Activated CD8-positive, alpha-beta memory T cell treated with anti-CD3 and anti-CD28 coated beads, Interleukin-2, amount 50 U/mL, for 1 hour (primary cell): Measurements from ENCODE around the gene BCL2L1.
"Not testable (repeated sequence)": the region's sequence is repeated elsewhere in the genome, so short reads cannot be mapped to it uniquely, and the experiment has no call there.

Experiments
- DNase-seq: peaks from one replicate; pipeline ENCODE4 v3.0.0-alpha.2; 2020; ENCODE audit errors: extremely low read depth

The BCL2L1 gene

DNA sequence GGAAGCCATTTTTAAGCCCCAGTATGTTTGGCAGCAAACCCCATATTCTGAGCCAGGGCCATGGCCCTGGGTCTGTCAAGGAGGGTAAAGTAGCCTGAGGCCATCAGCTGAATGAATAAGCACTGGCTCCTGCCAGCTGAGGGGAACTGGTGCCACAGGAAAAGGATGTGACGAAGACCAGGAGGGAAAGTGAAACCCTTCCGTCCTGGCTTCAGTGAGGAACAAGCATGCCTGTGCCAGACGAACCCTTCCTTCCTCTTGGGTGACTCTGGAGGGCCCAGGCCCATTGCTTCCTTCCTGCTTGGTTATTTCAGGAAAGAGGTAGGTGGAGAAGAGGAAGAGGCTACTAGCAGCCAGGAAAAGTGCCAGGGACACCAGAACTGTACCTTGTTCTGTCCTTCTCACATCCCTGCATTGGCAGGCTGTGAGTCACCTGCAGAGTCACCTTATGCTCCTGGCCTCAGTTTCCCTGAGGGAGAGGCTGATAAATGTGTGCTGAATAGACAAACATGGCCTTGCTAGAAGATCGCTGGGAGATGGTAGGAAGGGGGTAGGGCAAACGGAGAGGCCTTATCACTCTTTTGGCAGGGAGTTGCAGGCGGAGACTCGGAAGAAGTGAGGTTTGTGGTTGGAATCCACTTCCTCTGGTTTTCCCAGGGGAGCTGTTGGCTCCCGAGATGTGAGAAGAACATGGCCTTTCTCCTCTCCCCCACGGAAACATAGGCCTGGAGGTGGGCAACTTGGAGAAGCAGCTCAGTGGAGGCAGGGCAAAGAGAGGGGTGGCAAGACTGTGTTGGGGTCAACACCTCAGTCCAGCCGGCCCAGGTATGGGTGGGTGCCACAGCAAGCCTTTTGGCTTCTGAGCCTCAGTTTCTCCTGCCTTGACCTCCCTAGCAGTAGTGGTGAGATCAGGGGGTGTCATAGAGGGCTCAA lies 47.5 kb downstream of the BCL2L1 start:
- DNase-seq = peak; percentile 23

DNA sequence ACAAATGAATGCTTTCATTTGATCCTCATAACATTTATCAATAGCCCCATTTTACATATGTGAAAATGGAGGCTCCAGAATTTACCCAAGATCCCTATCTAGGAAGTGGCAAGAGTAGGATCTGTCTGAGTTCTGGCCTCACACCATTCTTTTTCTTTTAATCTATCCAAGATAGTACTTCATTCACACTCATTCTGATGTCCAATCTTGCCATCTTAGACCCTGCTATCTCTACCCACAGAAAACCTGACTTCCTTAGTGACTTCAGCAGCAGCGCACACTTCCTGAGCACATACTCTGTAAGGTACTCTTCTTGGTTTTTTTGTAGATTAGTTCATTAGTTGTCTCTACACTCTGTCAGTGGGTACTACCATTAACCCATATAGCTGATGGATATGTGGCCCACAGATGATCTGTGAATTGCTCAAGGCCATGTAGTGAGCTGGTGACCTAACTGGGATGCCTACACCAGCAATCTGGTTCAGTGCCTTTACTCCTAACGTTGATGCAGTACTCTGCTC lies 48.7 kb downstream of the BCL2L1 start:
- DNase-seq = no peak

GRCh38 chr20:31673435-31673834 lies 49.2 kb downstream of the BCL2L1 start:
- DNase-seq = no peak

DNA sequence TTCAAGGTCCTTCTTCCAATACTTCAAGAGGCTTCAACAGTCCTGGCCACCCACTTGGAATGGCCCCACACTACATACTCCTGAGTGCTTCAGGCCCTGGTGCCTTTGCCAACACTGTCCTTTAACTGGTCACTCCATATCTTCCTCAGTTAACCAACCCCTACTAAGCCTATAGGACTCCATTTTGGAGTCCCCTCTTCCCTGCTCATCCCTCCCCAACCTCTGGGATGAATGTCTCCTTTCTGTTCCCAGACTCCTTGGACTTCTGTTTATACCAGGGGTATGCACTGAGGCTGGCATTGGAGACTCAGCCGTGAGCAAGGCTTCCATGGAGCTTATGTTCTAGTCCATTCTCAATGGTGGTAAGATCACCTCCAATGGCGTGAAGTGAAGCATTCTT lies 51.3 kb downstream of the BCL2L1 start:
- DNase-seq = no peak

DNA sequence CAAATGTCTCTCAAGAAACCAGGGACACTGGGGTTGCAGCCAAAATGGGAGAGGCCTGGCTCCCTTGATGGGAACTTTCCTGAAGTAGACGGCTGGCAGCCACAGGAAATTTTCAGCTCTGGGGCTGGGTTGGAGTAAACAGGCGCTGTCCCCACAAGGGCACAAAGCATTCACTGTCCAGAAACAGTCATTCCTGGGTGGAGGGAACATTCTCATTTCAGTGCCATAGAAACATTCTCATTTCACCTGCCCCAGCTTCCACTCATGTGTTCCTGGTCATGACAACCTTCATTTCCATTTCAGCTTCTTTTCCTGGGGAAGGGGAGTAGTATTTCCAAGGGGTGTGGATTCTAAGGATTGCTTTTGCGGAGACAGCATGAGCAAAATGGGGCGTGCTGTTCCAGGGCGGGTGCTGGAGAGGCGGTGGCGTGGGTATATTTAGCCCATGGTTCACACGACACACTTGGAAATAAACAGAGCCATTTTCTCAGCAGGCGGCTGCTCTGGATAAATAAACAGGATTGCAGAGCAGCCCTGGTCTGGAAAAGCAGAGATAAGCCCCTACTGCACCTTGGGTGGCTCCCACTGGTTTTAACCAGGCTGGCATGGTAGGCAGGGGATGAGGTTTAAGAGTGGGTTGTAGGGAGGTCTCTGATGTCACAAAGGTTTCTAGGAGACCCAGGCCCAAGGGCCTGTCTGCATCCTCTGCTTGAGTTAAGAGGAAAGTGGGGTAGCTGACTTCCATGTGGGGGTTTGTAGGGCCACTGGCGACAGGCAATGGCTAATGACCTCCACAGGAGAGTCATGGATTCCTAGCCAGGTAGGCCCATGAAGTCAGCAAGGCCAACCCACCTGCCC lies 52.1 kb downstream of the BCL2L1 start:
- DNase-seq = no peak

- no peak for DNase-seq
Measured at GRCh38 chr20:31669876-31670275, 52.8 kb downstream of the BCL2L1 start.

DNA sequence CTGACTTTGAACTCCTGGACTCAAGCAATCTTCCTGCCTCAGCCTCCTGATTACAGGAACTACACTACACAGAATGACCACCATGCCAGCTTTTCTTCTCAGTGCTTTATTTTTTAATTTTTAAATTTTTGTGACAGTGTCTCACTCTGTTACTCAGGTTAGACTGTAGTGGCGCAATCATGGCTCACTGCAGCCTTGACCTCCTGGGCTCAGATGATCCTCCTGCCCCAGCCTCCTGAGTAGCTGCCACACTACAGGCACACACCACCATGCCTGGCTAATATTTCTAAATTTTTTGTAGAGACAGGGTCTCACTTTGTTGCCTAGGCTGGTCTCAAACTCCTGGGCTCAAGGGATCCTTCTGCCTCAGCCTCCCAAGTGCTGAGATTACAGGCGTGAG lies 53.7 kb downstream of the BCL2L1 start:
- not testable (repeated sequence) for DNase-seq

DNA sequence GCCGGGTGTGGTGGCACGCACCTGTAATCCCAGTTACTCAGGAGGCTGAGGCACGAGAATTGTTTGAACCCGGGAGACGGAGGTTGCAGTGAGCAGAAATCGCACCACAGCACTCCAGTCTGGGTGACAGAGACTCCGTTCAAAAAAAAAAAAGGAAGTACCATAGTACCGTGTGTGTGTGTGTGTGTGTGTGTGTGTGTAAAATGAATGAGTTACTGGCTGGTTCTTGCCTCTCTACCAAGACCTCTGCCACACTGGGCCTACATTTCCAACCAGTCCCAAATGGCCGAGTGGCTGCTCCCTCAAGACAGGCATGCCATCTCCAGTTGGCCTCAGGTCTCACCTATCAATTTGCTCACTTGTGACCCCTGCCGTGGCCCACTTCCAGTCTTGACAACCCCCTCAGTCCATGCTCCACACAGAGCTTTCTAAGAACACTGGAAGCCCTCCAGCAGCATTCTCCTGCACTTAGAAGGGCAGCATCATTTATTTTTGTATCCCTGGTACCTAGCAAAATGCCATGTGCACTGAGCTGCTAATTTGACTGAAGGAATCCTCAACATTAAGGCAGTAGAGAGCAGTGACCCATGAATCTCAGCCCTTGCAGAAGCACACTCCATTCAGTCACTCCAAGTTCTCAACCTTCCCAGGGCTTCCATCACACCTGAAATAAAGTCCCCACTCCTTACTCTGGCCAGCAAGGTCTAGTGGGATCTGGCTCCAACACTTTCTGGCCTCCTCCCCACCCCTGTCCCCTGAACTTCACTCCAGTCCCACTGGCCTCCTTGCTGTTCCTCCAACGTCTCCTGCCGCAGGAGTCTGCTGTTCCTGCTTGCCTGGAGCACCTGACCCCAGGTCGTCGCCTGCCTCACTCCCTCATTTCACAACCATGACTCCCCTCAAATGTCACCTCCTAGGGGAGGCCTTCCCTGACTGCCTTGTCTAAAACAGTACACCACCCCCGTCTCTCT lies 55.1 kb downstream of the BCL2L1 start:
- no peak for DNase-seq

DNA sequence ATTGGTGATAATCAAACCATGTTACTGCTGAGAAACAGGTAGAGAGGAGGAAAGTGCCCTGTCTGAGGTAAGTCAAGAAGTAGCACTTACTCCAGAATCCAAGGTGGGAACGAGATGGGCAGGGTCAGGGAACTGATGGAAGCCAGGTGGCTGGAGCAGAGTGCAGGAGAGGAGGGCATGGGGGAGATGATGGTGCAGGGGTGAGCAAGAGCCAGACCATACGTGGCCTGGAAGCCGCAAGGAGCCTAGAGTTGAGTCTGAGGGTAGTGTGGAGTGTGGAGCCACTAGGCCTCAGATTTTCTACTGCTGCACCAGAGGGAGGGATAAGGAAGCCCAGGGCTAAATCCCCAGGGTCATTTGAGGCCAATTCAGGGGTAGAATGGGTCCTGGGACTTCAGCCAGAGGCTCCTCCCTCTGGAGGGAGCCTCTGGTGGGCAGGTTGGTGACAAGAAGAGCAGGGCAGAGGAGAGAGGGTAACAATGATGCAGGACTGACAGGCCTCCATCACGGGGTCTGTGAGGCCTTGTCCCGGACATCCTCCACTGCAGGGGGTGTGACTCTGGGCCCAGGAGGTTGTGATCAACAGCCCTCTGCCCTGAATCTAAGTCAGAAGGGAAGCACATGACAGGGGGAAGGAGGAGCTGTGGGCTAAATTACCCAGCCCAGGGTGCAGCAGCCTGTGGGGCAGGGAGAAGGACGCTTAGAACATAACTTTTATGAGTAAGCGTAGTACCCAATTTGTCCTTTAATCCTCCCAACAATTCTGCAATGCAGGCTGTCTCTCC lies 56.2 kb downstream of the BCL2L1 start:
- DNase-seq = no peak

DNA sequence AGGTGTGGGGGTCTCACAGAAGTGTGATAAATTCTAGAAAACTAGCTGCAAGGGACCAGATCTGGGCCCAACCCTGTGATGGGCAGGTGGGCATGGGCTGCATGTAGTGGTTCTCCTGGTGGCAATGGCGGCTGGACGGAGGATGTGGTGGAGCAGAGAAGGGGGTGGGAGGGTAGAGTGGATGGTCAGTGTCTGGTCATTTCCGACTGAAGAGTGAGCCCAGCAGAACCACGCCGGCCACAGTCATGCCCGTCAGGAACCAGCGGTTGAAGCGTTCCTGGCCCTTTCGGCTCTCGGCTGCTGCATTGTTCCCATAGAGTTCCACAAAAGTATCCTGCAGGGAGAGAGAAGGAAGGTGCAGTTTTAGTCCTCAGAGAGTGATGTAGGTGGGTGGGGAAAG lies 56.9 kb downstream of the BCL2L1 start:
- no peak for DNase-seq

GRCh38 chr20:31664696-31665354 lies 57.8 kb downstream of the BCL2L1 start:
- no peak for DNase-seq

DNA sequence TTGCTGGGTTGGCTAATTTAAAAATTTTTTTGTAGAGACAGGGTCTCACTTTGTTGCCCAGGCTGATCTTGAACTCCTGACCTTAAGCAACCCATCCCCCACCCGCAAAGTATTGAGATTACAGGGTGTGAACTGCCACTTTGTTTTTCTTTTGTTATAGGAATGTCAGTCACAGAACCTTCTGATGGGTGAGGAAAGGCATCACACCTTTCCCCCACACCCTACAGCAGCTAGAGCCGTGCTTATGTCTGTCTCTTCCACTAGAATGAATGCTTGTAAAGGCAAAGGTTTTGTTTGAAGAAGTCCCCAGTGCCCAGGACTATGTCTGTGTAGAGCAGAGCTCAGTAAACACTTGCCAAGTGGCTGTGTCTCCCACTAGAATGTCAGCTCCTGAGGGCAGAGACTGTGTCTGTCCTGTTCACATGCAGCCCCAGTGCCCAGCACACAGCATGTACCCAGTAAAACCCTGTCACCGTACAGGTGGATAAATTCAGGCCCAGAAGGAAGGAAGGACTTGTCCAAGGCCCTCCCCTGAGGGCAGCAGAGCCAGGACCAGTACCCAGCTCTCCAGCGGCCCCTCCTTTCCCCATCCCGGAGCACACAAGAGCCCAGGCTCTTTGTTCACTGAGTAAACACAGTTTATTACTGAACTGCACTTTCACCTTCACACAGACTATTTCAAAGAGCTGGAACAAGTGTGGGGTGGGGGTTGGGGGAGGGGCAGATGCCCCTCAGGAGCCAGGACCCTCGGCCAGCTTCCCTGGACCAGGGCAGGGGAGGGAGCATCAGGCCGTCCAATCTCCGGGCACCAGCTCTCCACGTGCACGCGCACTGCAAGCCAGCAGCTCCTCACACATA lies 58.6 kb downstream of the BCL2L1 start:
- DNase-seq = no peak

- DNase-seq = no peak
Measured at GRCh38 chr20:31663524-31663837, 59.2 kb downstream of the BCL2L1 start.

DNA sequence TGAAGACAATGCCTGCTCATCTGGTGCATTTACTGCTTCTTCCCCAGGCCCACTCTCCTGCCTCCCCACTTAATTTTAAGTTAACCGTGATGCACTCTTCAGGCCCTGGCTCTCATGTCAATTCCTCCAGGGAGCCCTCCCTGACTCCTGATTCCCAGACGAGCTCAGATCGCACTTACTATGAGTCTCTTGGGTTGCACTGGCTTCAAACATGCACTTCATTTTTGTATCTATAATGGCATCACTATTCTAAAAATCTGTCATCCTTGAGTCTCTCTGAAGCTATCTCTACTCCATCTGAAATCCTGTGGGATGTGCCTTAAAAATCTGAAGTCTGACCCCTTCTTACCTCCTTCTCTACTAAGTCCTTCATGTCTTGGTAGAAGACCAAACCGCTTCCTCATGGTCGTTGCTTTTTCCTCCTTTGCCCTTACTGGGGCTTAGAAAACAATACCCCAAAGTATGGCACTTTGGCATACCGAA lies 60.3 kb downstream of the BCL2L1 start:
- DNase-seq = no peak

DNA sequence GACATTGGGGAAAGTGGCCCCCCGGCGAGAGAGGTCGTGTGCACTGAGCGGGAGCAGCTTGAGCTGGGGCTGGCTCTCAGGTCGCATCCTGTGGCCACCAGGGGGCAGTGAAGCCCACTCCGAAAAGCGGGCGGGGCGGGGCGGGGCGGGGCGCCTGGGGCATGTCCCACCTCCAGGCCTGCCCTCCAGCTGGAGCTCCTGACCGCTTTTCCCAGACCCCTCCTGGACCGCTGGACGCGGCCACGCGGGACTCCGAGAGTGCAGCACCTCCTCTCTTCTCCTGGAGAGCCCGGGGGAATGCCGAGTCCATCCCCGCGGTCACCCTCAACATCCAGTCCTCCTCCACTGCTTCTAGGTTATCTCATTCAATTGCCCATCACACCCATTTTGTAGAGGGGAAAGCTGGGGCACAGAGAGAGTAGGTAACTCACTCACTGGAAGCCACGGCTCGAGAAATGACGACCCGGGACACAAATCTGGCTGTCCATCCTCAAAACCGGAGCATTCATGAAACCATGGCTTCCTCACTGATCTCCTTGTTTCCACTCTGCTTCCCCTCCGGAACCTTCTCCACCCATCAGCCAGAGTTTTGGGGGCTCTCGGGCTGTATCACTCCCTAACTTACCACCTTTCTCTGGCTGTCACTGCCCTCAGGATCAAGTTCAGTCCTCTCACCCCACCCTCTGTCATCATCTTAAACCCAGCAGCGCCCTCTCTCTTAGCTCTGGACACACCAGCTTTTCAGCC lies 60.9 kb downstream of the BCL2L1 start:
- DNase-seq = peak; percentile 40

- DNase-seq = no peak
Measured at GRCh38 chr20:31654534-31654933, 68.1 kb downstream of the BCL2L1 start.

DNA sequence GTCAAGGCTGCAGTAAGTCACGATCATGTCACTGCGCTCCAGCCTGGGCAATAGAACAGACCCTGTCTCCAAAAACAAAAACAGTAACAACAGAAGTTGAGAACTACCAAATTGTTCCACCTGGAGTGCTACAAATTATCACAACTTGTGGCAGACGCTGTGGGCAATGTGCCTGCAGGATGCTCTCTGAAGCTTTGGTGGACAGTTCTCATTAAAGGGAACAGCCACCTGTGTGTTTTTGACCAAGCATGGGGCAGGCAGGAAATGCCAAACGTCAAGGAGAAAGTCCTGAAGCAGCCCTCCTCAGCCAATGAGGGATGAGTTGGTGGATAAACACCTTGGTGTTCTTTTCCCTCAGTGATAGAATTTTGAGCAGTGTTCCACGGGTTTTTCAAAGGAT lies 69.1 kb downstream of the BCL2L1 start:
- DNase-seq = no peak

- no peak for DNase-seq
Measured at GRCh38 chr20:31652917-31653396, 69.7 kb downstream of the BCL2L1 start.
